NT2/D1 (cell line): ENCODE measurements around the gene FOXRED1.

Source experiments
- SUZ12 ChIP-seq: IDR thresholded peaks from 2 replicates; pipeline ENCODE4 v1.6.1; 2011; ENCODE audit not compliant: insufficient read length, insufficient read depth; ENCODE audit errors: extremely low read depth
- ZNF274 ChIP-seq: IDR thresholded peaks from 2 replicates; pipeline ENCODE4 v1.6.1; 2011; ENCODE audit warnings: mild to moderate bottlenecking, low read depth, low read length

DNA sequence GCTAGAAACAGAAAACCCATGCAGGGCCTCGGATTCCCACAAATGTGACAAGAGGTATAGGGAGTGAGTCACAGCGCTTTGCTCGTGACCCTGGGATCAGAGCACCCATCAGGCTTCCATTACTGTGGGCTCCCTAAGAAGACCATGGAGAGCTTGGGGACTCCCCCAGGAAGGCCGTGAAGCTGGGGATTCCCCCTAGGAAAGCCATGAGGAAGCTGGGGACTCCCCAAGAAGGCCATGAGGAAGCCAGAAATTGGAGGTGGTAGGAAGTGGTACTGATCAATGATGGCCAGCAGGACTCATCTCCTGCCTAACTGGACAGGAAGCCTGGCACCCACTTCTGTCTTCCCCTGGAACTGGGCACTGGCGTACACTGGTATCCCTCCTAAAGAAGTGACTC, 24.8 kb downstream of the FOXRED1 start:
- TF ChIP-seq SUZ12 (no peak), ZNF274 (no peak)
